GM18526 (cell line): ENCODE measurements around the gene EPS15.

Experiments
- POLR2A ChIP-seq: IDR thresholded peaks from 3 replicates; pipeline ENCODE4 v1.6.1; 2011; ENCODE audit not compliant: insufficient read length; ENCODE audit errors: extremely low read depth

The EPS15 gene

DNA sequence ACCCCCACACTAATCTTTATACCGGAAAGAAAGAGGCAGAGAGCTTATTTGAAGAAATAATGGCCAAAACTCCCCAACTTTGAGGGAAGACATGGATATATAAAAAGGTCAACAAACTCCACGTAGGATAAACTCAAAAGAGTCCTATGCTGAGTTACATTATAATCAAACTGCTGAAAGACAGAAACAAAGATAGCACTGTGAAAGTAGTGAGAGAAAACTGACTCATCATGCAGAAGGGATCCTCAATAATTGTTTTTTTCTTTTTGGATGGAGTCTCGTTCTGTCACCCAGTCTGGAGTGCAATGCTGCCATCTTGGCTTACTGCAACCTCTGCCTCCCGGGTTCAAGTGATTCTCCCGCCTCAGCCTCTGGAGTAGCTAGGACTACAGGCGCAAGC lies 140.2 kb downstream of the EPS15 start:
- no peak for TF ChIP-seq POLR2A

DNA sequence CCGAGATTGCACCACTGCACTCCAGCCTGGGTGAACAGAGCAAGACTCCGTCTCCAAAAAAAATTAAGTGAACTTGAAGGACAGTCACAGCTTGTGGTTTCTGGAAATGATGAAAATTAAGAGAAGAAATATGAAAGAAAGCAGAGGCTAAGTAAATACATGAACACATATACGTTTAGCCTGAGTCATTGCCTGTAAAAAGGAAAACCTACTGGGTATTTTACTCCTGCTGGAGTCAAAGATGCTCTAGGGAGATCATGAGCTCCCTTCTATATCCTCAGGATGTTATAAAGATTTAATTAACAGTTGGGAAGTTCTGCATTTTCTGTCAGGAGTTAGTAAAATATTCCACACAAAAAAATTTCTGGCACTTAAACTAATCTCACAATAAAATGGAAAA lies 145.2 kb downstream of the EPS15 start:
- TF ChIP-seq POLR2A, result no peak

GRCh38 chr1:51372561-51372960 lies 146.5 kb downstream of the EPS15 start:
- no peak for TF ChIP-seq POLR2A

DNA sequence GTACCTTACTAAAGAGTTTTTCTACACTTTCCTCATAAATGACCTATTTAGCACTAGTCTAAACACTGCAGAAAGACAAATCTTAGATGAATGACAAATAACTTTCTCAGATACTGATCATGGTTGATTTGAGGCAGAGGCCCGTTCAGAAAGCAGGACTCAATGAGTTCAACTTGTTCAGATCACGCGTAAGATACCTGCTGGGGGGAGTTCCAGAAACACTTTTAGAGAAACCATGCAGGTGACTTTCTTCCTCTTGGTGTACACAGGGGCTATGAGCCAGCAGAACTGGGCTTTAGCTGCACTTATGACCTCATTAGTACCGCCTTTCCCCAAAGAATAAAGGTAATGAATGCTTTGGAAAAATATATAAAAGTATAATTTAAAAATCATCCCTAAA lies 149.9 kb downstream of the EPS15 start:
- TF ChIP-seq POLR2A, result no peak

- no peak for TF ChIP-seq POLR2A
These were observed 153.3 kb downstream of the EPS15 start for GRCh38 chr1:51365774-51366173.

- no peak for TF ChIP-seq POLR2A
These were observed 159.2 kb downstream of the EPS15 start for GRCh38 chr1:51359879-51360278.

DNA sequence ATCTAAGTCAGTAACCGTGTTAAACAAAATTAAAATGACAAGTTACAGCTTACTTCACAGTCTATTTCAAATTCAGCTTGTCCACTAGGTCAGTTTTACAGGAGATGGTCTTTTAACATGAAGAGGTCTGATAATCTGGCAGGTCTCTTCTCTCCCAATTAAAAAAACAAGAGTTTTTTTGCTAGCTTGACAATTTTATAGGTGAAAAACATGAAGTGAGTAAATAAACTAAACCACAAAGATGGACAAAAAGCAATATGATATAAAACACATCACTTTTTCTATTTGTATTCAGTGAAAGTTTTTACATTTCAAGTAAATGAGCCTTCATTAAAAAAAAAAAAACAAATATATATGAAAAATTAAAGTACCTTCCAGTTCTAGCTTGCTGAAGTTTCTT lies 163.7 kb downstream of the EPS15 start:
- no peak for TF ChIP-seq POLR2A

- TF ChIP-seq POLR2A, result no peak
These were observed 164.7 kb downstream of the EPS15 start for GRCh38 chr1:51354416-51354815.

DNA sequence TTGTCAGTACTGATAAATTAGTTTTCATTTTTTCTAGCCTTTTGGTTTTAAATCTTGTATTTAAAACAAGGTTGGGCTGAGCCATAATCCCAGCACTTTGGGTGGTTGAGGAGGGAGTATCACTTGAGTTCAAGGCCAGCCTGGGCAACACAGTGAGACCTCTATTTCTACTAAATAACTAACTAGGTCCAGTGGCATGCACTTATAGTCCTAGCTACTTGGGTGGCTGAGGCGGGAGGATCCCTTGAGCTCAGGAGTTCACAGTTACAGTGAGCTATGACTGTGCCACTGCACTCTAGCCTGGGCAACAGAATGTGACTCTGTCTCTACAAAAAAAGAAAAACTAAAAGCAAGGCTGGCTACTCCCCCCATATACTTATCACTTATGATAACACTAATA lies 167.2 kb downstream of the EPS15 start:
- no peak for TF ChIP-seq POLR2A

- no peak for TF ChIP-seq POLR2A
These were observed 169.2 kb downstream of the EPS15 start for GRCh38 chr1:51349862-51350261.

DNA sequence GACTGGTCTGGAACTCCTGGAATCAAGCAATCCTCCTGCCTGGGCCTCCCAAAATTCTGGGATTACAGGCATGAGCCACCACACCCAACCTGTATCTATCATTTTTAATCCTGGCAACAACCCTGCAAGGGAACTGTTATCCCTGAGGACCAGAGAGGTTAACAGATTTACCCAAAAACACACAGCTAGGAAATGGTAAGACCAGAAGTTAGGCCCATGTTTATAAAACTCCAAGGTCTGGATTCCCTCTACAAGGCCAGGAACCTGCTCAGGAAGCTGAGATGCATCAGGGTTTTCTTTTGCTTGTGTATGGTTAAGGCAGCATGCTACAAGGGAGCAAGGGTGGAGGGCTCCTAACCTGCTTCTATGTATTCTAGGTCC lies 170.9 kb downstream of the EPS15 start:
- no peak for TF ChIP-seq POLR2A

GRCh38 chr1:51347398-51348146 lies 171.5 kb downstream of the EPS15 start:
- no peak for TF ChIP-seq POLR2A

DNA sequence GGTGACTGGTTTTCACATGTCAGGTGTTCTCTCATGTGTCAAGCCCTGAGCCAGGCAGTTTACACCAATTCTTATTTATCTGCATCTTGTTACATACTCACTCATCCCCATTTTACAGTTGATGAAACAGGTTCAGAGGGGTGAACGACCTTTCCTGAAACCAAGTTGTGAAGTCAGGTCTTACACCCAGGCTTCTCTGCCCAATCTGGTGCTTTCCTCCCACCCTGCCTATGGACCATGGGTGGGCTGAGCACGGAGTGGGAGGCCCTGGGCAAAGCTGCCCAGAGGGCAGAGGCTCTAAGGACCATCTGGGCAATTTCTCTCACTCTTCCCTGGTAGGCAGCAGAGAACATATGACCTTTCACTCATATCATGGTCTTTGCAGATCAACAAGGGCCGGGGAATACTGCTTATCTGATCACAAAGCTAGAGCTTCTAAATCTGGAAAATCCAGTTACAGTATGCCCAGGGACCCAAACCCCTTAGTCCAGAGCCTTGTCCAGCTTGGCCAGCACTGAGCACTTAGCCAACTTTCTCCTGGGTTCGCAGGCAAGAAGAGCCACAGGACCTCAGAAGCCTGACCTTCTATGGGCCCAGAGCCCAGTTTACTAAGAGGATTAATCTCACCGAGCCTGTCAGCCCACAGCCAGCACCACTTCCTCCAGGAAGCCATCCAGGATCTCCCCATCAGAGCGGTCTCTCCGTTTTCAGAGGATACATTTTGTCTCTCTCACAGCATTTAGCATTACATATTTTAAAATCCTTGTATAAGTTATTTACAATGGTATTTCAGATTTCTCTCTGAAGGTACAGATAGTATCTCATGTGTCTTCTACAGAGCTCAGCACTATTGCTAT lies 172.8 kb downstream of the EPS15 start:
- no peak for TF ChIP-seq POLR2A

- no peak for TF ChIP-seq POLR2A
These were observed 173.8 kb downstream of the EPS15 start for GRCh38 chr1:51345300-51345687.

GRCh38 chr1:51344602-51345299 lies 174.3 kb downstream of the EPS15 start:
- TF ChIP-seq POLR2A, result no peak

GRCh38 chr1:51344276-51344601 lies 174.8 kb downstream of the EPS15 start:
- no peak for TF ChIP-seq POLR2A
